Gastroesophageal sphincter (tissue), 4 donors: Measurements from ENCODE around the gene MAP1B. TPM values are rescaled to one million over a fixed set of nuclear protein-coding genes. Genes with fewer than 3 reads are reported as not detected.

Experiments used
- ATAC-seq: fragments of 150-250 bp; one replicate; pipeline ENCODE4 v1.9.1; 2016; ENCODE audit warnings: mild to moderate bottlenecking, moderate library complexity
- H3K27ac ChIP-seq, 4 donors: fragments of 200-600 bp; sonication (generic) in 3 of 4; 1 replicate in 3 of 4; 2 replicates in 1 of 4; pipeline ENCODE4 v1.5.1; 2016 to 2019
- H3K27me3 ChIP-seq: fragments of 200-600 bp; sonication (generic); one replicate; pipeline ENCODE4 v1.5.1; 2019
- H3K36me3 ChIP-seq, 2 donors: fragments of 200-600 bp; sonication (generic); one replicate each; pipeline ENCODE4 v1.5.1; 2019; ENCODE audit warnings: control low read depth in 1 of 2
- H3K4me1 ChIP-seq, 3 donors: fragments of 200-600 bp; sonication (generic); 1 replicate in 2 of 3; 2 replicates in 1 of 3; pipeline ENCODE4 v1.5.1; 2016 to 2019; ENCODE audit warnings: control low read depth in 2 of 3
- H3K4me3 ChIP-seq, 2 donors: fragments of 200-600 bp; sonication (generic); one replicate each; pipeline ENCODE4 v1.5.1; 2019; ENCODE audit warnings: mild to moderate bottlenecking in 1 of 2, moderate library complexity in 1 of 2
- H3K9me3 ChIP-seq, 3 donors: fragments of 200-600 bp; sonication (generic); one replicate each; pipeline ENCODE4 v1.5.1; 2017 to 2019; ENCODE audit warnings: control low read depth in 2 of 3
- CTCF ChIP-seq, 4 experiments: fragments of 200-600 bp in 2 of 4; fragments of 450-650 bp in 2 of 4; sonication (generic) in 1 of 4; IDR thresholded peaks; one replicate each; pipeline ENCODE4 v1.5.1; 2017 to 2019; ENCODE audit warnings: antibody characterized with exemption in 4 of 4, mild to moderate bottlenecking in 2 of 4, moderate library complexity in 2 of 4
- EP300 ChIP-seq: sonication (generic); formaldehyde crosslinking; IDR thresholded peaks from one replicate; pipeline ENCODE4 v1.6.1; 2017; ENCODE audit warnings: antibody characterized with exemption, mild to moderate bottlenecking
- POLR2A ChIP-seq, 2 donors: fragments of 450-650 bp; IDR thresholded peaks; one replicate each; pipeline ENCODE4 v1.6.1; 2017; ENCODE audit warnings: antibody characterized with exemption in 2 of 2, mild to moderate bottlenecking in 2 of 2, moderate library complexity in 1 of 2
- POLR2AphosphoS5 ChIP-seq: sonication (generic); formaldehyde crosslinking; IDR thresholded peaks from one replicate; pipeline ENCODE4 v1.6.1; 2017; ENCODE audit warnings: antibody characterized with exemption
- WGBS, 2 donors: methylation state at CpG; one replicate each; pipeline ENCODE4 v1.1.5; 2018; ENCODE audit warnings: low coverage in 1 of 2; 5-methylcytosine and 5-hydroxymethylcytosine counted together
- total RNA-seq, 4 donors: library from RNA; depleted of rRNA; stranded (reverse); fragments of >200 nt; gene quantifications; one replicate each; pipeline ENCODE4 v1.1.0, GENCODE V29; 2016

The MAP1B gene
- total RNA-seq, 4 donors from 2014 or later = 601 to 1,344 (median 738) TPM

GRCh38 chr5:72225741-72226140 lies 118.5 kb downstream of the MAP1B start:
- ATAC-seq = no peak
- 77 to 93% methylated on average over 2 of the region's 3 CpGs for WGBS, 2 donors
- Histone ChIP-seq H3K36me3 (peaks cover 0 to 74% of the 10 kb centered on the region in 2 donors), H3K9me3 (no peaks in the 10 kb centered on the region), H3K27me3 (no peaks in the 10 kb centered on the region), H3K27ac (peak overlapping the region in 1 of 4 donors; percentile 32), H3K4me3 (no peak overlapping the region), H3K4me1 (peaks cover 0 to 11% (median 5%) of the 10 kb centered on the region in 3 donors)
- TF ChIP-seq POLR2AphosphoS5 (no peak), EP300 (no peak), POLR2A (IDR thresholded peaks at IDR 0.05) (no peak), CTCF (IDR thresholded peaks at IDR 0.05) (no peak)

GRCh38 chr5:72226950-72227349 lies 119.7 kb downstream of the MAP1B start:
- ATAC-seq = no peak
- peaks cover 0 to 11% (median 5%) of the 10 kb centered on the region in 3 donors for H3K4me1 ChIP-seq
- no peak overlapping the region for H3K27ac ChIP-seq
- TF ChIP-seq CTCF (IDR thresholded peaks at IDR 0.05) (no peak), POLR2AphosphoS5 (no peak), EP300 (no peak), POLR2A (IDR thresholded peaks at IDR 0.05) (no peak)
- no peak overlapping the region for H3K4me3 ChIP-seq
- no peaks in the 10 kb centered on the region for H3K27me3 ChIP-seq
- H3K36me3 ChIP-seq = peaks cover 0 to 65% of the 10 kb centered on the region in 2 donors
- H3K9me3 ChIP-seq = no peaks in the 10 kb centered on the region
- 50 to 60% methylated on average over 1 to 2 of the region's 2 CpGs for WGBS, 2 donors

- TF ChIP-seq CTCF (IDR thresholded peaks at IDR 0.05) (no peak), POLR2AphosphoS5 (no peak), POLR2A (IDR thresholded peaks at IDR 0.05) (no peak), EP300 (no peak)
- no peaks in the 10 kb centered on the region for H3K27me3 ChIP-seq
- ATAC-seq = no peak
Measured at GRCh38 chr5:72228960-72229359, 121.7 kb downstream of the MAP1B start.

GRCh38 chr5:72231991-72232703 lies 124.9 kb downstream of the MAP1B start:
- TF ChIP-seq POLR2AphosphoS5 (no peak), EP300 (no peak), CTCF (IDR thresholded peaks at IDR 0.05) (no peak), POLR2A (IDR thresholded peaks at IDR 0.05) (no peak)
- Histone ChIP-seq H3K36me3 (peaks cover 0 to 35% of the 10 kb centered on the region in 2 donors), H3K27me3 (no peaks in the 10 kb centered on the region), H3K4me3 (no peak overlapping the region), H3K27ac (no peak overlapping the region), H3K9me3 (no peaks in the 10 kb centered on the region), H3K4me1 (peaks cover 0 to 27% (median 5%) of the 10 kb centered on the region in 3 donors)
- 85 to 86% methylated on average over 5 to 6 of the region's 6 CpGs for WGBS, 2 donors
- ATAC-seq = no peak

More at GRCh38 chr5:72228960-72229359, 121.7 kb downstream of the MAP1B start:
- Histone ChIP-seq H3K36me3 (peaks cover 0 to 51% of the 10 kb centered on the region in 2 donors), H3K4me3 (no peak overlapping the region), H3K9me3 (no peaks in the 10 kb centered on the region), H3K4me1 (peaks cover 0 to 28% (median 5%) of the 10 kb centered on the region in 3 donors), H3K27ac (no peak overlapping the region)
- 90 to 92% methylated on average over 2 to 3 of the region's 3 CpGs for WGBS, 2 donors

GRCh38 chr5:72232838-72233237 lies 125.6 kb downstream of the MAP1B start:
- Histone ChIP-seq H3K4me3 (no peak overlapping the region), H3K9me3 (no peaks in the 10 kb centered on the region), H3K27ac (no peak overlapping the region), H3K36me3 (peaks cover 0 to 37% of the 10 kb centered on the region in 2 donors), H3K27me3 (no peaks in the 10 kb centered on the region), H3K4me1 (peaks cover 0 to 27% (median 5%) of the 10 kb centered on the region in 3 donors)
- 66 to 73% methylated on average over 2 of the region's 2 CpGs for WGBS, 2 donors
- no peak for TF ChIP-seq POLR2A (IDR thresholded peaks at IDR 0.05)
- TF ChIP-seq POLR2AphosphoS5 = no peak
- no peak for TF ChIP-seq EP300
- TF ChIP-seq CTCF (IDR thresholded peaks at IDR 0.05) = no peak
- ATAC-seq = no peak
